ENCODE data around the gene MSRB3.

MSRB3 gene

DNA sequence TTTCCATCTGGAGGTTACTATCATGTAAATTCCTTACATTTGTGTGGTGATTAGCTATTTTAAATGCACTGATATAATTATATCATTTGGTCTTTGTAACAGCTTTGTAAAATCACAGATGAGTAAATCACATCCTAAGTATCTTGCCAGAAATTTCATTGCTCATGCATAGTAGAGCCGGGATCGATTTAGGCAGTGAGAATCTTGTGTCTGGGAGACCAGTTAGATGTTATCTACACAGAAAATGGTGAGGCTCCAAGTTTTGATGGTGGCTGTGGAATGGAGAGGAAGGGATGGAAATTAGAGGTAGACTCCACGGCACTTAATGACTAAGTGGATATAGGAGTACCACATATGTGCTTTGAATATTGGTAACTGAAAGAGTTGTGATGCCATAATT lies 156.3 kb downstream of the MSRB3 start:
- no peaks in the 10 kb centered on the region for H3K27me3 ChIP-seq
- no peak overlapping the region for H3K27ac ChIP-seq
- H3K4me3 ChIP-seq (ENCODE audit: low read depth in 1 of 2, low read length in 1 of 2), result no peak overlapping the region
- no peaks in the 10 kb centered on the region for H3K9me3 ChIP-seq
- H3K36me3 ChIP-seq, result no peaks in the 10 kb centered on the region
- TF ChIP-seq, protein P1, sequence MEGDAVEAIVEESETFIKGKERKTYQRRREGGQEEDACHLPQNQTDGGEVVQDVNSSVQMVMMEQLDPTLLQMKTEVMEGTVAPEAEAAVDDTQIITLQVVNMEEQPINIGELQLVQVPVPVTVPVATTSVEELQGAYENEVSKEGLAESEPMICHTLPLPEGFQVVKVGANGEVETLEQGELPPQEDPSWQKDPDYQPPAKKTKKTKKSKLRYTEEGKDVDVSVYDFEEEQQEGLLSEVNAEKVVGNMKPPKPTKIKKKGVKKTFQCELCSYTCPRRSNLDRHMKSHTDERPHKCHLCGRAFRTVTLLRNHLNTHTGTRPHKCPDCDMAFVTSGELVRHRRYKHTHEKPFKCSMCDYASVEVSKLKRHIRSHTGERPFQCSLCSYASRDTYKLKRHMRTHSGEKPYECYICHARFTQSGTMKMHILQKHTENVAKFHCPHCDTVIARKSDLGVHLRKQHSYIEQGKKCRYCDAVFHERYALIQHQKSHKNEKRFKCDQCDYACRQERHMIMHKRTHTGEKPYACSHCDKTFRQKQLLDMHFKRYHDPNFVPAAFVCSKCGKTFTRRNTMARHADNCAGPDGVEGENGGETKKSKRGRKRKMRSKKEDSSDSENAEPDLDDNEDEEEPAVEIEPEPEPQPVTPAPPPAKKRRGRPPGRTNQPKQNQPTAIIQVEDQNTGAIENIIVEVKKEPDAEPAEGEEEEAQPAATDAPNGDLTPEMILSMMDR (IDR thresholded peaks at IDR 0.05), result no peak
- H3K4me1 ChIP-seq (ENCODE audit: control insufficient read depth in 1 of 2, insufficient read depth in 1 of 2, low read depth in 1 of 2, low read length in 1 of 2), result peaks cover 2 to 3% of the 10 kb centered on the region in 2 experiments

DNA sequence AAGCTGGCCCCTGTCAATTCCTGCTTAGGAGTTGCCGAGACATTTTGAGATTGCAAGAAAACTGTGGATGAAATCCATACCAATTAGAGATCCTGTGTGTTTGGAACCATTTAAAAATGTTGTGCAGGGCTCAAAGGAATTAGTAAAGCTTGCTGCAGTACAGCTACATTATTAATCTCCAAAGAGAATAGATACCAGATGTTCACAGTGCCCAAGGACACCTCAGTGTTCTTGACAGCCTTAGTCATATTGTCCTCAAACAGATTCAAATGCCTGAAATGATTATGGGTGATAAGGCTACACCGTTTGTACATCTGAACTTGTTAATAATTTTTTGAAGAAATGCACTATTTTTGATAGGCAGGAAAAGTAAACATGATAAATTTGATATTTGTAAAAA lies 164.6 kb downstream of the MSRB3 start:
- Histone ChIP-seq H3K36me3 (no peaks in the 10 kb centered on the region), H3K27me3 (no peaks in the 10 kb centered on the region), H3K4me3 (ENCODE audit: low read depth in 1 of 2, low read length in 1 of 2) (no peak overlapping the region), H3K27ac (no peak overlapping the region), H3K9me3 (no peaks in the 10 kb centered on the region), H3K4me1 (ENCODE audit: control insufficient read depth in 1 of 2, insufficient read depth in 1 of 2, low read depth in 1 of 2, low read length in 1 of 2) (no peaks in the 10 kb centered on the region)
- TF ChIP-seq, protein P1 (IDR thresholded peaks at IDR 0.05), result no peak

DNA sequence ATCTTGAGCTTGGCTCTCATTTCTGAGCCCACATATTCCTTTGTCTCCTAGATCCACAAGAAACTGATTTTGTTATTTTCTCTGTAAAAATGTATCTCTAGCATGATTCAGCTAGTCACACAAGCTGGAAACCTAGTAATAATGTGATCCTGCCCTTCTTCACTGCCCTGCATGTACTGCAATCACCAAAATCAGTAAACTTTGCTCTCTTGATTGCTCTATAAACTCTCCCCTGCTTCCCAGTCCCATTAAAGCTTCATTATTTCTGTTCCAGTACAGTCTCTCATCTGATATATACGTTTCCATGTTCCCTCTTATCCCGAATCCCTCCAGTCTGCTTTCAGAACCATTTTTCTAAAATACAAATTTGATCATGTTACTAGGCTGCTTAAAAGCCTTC lies 166.5 kb downstream of the MSRB3 start:
- Histone ChIP-seq H3K4me1 (ENCODE audit: control insufficient read depth in 1 of 2, insufficient read depth in 1 of 2, low read depth in 1 of 2, low read length in 1 of 2) (no peaks in the 10 kb centered on the region), H3K36me3 (no peaks in the 10 kb centered on the region), H3K9me3 (no peaks in the 10 kb centered on the region), H3K4me3 (ENCODE audit: low read depth in 1 of 2, low read length in 1 of 2) (no peak overlapping the region), H3K27ac (no peak overlapping the region), H3K27me3 (no peaks in the 10 kb centered on the region)
- TF ChIP-seq, protein P1 (IDR thresholded peaks at IDR 0.05), result no peak

DNA sequence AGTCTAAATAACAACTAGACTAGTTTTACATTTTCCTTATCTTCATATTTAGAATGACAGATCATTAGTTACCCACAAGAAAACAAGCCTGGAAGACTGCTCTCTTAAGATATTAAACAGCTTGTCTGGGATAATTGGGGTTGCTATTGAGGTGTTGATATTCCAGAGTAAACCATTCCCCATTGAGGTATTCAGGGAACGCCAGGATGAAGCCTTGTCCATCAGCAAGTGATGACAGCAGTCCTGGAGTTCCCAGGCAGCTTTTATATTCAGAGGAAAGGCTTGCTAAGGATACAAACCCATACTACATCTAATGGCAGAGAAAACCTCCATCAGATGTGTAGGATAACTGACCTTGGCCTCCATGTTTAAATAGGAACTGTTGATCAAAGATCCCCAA lies 168.4 kb downstream of the MSRB3 start:
- Histone ChIP-seq H3K27me3 (no peaks in the 10 kb centered on the region), H3K9me3 (no peaks in the 10 kb centered on the region), H3K4me1 (ENCODE audit: control insufficient read depth in 1 of 2, insufficient read depth in 1 of 2, low read depth in 1 of 2, low read length in 1 of 2) (no peaks in the 10 kb centered on the region), H3K4me3 (ENCODE audit: low read depth in 1 of 2, low read length in 1 of 2) (no peak overlapping the region), H3K27ac (no peak overlapping the region), H3K36me3 (no peaks in the 10 kb centered on the region)
- TF ChIP-seq, protein P1 (IDR thresholded peaks at IDR 0.05), result no peak

- Histone ChIP-seq H3K27ac (no peak overlapping the region), H3K36me3 (no peaks in the 10 kb centered on the region), H3K4me3 (ENCODE audit: low read depth in 1 of 2, low read length in 1 of 2) (no peak overlapping the region), H3K27me3 (no peaks in the 10 kb centered on the region), H3K9me3 (no peaks in the 10 kb centered on the region), H3K4me1 (ENCODE audit: control insufficient read depth in 1 of 2, insufficient read depth in 1 of 2, low read depth in 1 of 2, low read length in 1 of 2) (peaks cover 3 to 9% of the 10 kb centered on the region in 2 experiments)
- TF ChIP-seq, protein P1 (IDR thresholded peaks at IDR 0.05), result no peak
These were observed 170.9 kb downstream of the MSRB3 start for GRCh38 chr12:65449400-65449799.

DNA sequence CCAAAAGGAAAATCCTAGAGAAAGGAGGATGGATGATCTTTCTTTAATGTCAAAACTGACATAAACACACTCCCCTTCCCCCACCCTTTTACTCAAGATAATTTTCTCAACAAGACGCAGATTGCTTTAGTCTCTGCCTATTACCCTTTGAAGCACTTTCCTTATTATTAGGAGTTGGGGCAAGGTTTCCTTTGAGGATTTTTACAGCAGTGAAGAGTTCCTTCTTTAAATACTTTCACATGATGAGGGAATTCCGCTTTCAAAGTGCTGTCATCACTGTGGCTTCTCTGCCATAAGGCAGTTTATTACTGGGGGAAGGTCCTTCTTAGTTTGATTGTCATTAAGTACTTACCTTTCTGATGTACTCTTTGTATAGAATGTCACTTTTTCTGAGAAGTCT lies 172.1 kb downstream of the MSRB3 start:
- Histone ChIP-seq H3K36me3 (no peaks in the 10 kb centered on the region), H3K4me3 (ENCODE audit: low read depth in 1 of 2, low read length in 1 of 2) (no peak overlapping the region)

More for the DNA sequence above, 172.1 kb downstream of the MSRB3 start:
- Histone ChIP-seq H3K4me1 (ENCODE audit: control insufficient read depth in 1 of 2, insufficient read depth in 1 of 2, low read depth in 1 of 2, low read length in 1 of 2) (peaks cover 3 to 9% of the 10 kb centered on the region in 2 experiments), H3K9me3 (no peaks in the 10 kb centered on the region), H3K27me3 (no peaks in the 10 kb centered on the region), H3K27ac (no peak overlapping the region)
- TF ChIP-seq, protein P1 (IDR thresholded peaks at IDR 0.05), result no peak
